PC-3 (cell line): Measurements from ENCODE around the gene ZNF624. TPM values are rescaled to one million over a fixed set of nuclear protein-coding genes. Genes with fewer than 3 reads are reported as not detected.
"Not testable (repeated sequence)": the region's sequence is repeated elsewhere in the genome, so short reads cannot be mapped to it uniquely, and the experiment has no call there.

Experiments used
- ATAC-seq: fragments of 200-7000 bp; cut with Tn5 transposase; 2 replicates; pipeline ENCODE4 v1.9.1; 2020; ENCODE audit warnings: mild to moderate bottlenecking, moderate library complexity
- BruUV-seq: library from RNA; stranded (reverse); fragments of 400-500 nt; replicated peaks from 2 replicates; lab custom pipeline; 2021; lab: Mats Ljungman, UMichigan
- CTCF ChIA-PET: fragments of 300-600 bp; sonication (Branson Sonifier 250); formaldehyde crosslinking; loops from one replicate; lab custom pipeline; 2022; ENCODE audit warnings: antibody characterized with exemption; lab: Charles Lee
- POLR2A ChIA-PET: fragments of 300-600 bp; sonication (Branson Sonifier 250); formaldehyde crosslinking; loops from one replicate; lab custom pipeline; 2022; ENCODE audit warnings: antibody characterized with exemption; ENCODE audit not compliant: unreplicated experiment; lab: Charles Lee
- DNase-seq: peaks from one replicate; pipeline ENCODE4 v3.0.0-alpha.2; 2015
- H2AFZ ChIP-seq: fragments of 300-600 bp; sonication (generic); 2 replicates; pipeline ENCODE4 v1.6.0; 2016; ENCODE audit warnings: antibody characterized with exemption, low read length
- H3F3A ChIP-seq: fragments of 300-600 bp; sonication (generic); one replicate; pipeline ENCODE4 v1.6.0; 2017; ENCODE audit warnings: antibody characterized with exemption, low read length, control low read depth, mild to moderate bottlenecking; ENCODE audit not compliant: unreplicated experiment
- H3K27ac ChIP-seq: fragments of 300-600 bp; sonication (generic); 2 replicates; pipeline ENCODE4 v1.5.1; 2016; ENCODE audit warnings: mild to moderate bottlenecking, low read length
- H3K27me3 ChIP-seq: fragments of 300-600 bp; sonication (generic); 2 replicates; pipeline ENCODE4 v1.6.1; 2016; ENCODE audit warnings: low read length, mixed read lengths
- H3K36me3 ChIP-seq: fragments of 300-600 bp; sonication (generic); 2 replicates; pipeline ENCODE4 v1.6.1; 2016; ENCODE audit warnings: low read depth, mixed run types, low read length, mixed read lengths
- H3K4me1 ChIP-seq: fragments of 300-600 bp; sonication (generic); 2 replicates; pipeline ENCODE4 v1.5.1; 2016; ENCODE audit warnings: low read length; ENCODE audit not compliant: insufficient read depth
- H3K4me2 ChIP-seq: fragments of 300-600 bp; sonication (generic); 2 replicates; pipeline ENCODE4 v1.6.0; 2016; ENCODE audit warnings: low read length
- H3K4me3 ChIP-seq: fragments of 300-600 bp; sonication (generic); 2 replicates; pipeline ENCODE4 v1.5.1; 2016; ENCODE audit warnings: mild to moderate bottlenecking, low read length, mixed read lengths
- H3K79me2 ChIP-seq: fragments of 300-600 bp; sonication (generic); 2 replicates; pipeline ENCODE4 v1.6.1; 2017; ENCODE audit warnings: low read length, mixed read lengths
- H3K9ac ChIP-seq: fragments of 300-600 bp; sonication (generic); 2 replicates; pipeline ENCODE4 v1.6.0; 2016; ENCODE audit warnings: mild to moderate bottlenecking, low read length
- H3K9me2 ChIP-seq: fragments of 300-600 bp; sonication (generic); replicated peaks from 2 replicates; pipeline ENCODE4 v1.6.1; 2016; ENCODE audit warnings: mixed run types, low read length, mixed read lengths
- H3K9me3 ChIP-seq: fragments of 300-600 bp; sonication (generic); 2 replicates; pipeline ENCODE4 v1.6.1; 2016; ENCODE audit warnings: low read length, mixed read lengths
- H4K20me1 ChIP-seq: fragments of 300-600 bp; sonication (generic); 2 replicates; pipeline ENCODE4 v1.6.1; 2016; ENCODE audit warnings: low read length, mixed read lengths
- intact Hi-C: fragments of 100-400 bp; cut with micrococcal nuclease; formaldehyde crosslinking; loops from 2 replicates; pipeline ENCODE4 v1.9.0; 2023
- total RNA-seq: library from RNA; depleted of rRNA; stranded (reverse); fragments of >200 nt; gene quantifications from 2 replicates; pipeline ENCODE4 v1.2.3, GENCODE V29; 2014
- TF ChIP-seq, protein P1 (sequence below): fragments of 300-600 bp; sonication (generic); conservative IDR thresholded peaks from 2 replicates; pipeline ENCODE4 v1.5.1; 2017; ENCODE audit warnings: antibody characterized with exemption, low read depth, mild to moderate bottlenecking, low read length

ZNF624 gene
- total RNA-seq, 1 experiment from 2014 or later = 3.5 TPM

DNA sequence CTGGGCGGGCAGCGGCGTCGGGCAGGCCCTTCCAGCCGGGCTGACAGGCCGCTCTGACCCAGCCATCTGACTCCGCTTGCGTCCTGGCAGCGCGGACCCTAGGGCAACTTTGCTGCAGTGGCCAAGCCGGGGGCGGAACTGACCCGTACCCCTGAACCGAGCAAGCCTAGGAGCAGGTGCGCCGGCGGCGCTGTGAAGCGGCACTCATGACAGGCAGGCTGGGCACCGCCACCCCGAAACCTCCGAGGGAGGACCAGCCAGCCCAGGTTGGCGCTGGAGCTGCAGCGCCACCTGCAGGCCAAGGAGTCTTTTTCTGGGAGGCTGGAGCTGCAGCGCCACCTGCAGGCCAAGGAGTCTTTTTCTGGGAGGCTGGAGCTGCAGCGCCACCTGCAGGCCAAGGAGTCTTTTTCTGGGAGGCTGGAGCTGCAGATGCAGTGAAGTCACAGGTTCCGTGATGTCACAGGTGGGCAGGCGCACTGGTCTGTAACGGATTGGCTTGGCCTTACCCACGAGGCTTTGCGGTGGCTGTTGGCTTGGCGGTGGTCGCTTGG, 36.2 kb upstream of the ZNF624 start, which contains the start of gene CCDC144A:
Gene CCDC144A (plus strand): TSS at position 511 of the 551 bp plus-strand sequence. CDS start 160 bp downstream, outside the sequence.
- intact Hi-C loops, H3K36me3 ChIP-seq, H3K27me3 ChIP-seq, H3K9me3 ChIP-seq, H3K79me2 ChIP-seq, CTCF ChIA-PET, ATAC-seq, H3K27ac ChIP-seq, H3K4me1 ChIP-seq, DNase-seq, H3F3A ChIP-seq, H3K9ac ChIP-seq, BruUV-seq, POLR2A ChIA-PET, H3K4me2 ChIP-seq, H4K20me1 ChIP-seq, H3K4me3 ChIP-seq, H2AFZ ChIP-seq, H3K9me2 ChIP-seq: not testable (repeated sequence)
- TF ChIP-seq, protein P1, sequence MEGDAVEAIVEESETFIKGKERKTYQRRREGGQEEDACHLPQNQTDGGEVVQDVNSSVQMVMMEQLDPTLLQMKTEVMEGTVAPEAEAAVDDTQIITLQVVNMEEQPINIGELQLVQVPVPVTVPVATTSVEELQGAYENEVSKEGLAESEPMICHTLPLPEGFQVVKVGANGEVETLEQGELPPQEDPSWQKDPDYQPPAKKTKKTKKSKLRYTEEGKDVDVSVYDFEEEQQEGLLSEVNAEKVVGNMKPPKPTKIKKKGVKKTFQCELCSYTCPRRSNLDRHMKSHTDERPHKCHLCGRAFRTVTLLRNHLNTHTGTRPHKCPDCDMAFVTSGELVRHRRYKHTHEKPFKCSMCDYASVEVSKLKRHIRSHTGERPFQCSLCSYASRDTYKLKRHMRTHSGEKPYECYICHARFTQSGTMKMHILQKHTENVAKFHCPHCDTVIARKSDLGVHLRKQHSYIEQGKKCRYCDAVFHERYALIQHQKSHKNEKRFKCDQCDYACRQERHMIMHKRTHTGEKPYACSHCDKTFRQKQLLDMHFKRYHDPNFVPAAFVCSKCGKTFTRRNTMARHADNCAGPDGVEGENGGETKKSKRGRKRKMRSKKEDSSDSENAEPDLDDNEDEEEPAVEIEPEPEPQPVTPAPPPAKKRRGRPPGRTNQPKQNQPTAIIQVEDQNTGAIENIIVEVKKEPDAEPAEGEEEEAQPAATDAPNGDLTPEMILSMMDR = peak; percentile 69

GRCh38 chr17:16687151-16687550, 33.5 kb upstream of the ZNF624 start:
- H3K4me3 ChIP-seq, POLR2A ChIA-PET, intact Hi-C loops, ATAC-seq, H4K20me1 ChIP-seq, H2AFZ ChIP-seq, H3K4me1 ChIP-seq, H3K9me3 ChIP-seq, H3F3A ChIP-seq, H3K9me2 ChIP-seq, CTCF ChIA-PET, H3K79me2 ChIP-seq, H3K4me2 ChIP-seq, H3K27me3 ChIP-seq, H3K9ac ChIP-seq, H3K36me3 ChIP-seq, H3K27ac ChIP-seq, DNase-seq, BruUV-seq: not testable (repeated sequence)

DNA sequence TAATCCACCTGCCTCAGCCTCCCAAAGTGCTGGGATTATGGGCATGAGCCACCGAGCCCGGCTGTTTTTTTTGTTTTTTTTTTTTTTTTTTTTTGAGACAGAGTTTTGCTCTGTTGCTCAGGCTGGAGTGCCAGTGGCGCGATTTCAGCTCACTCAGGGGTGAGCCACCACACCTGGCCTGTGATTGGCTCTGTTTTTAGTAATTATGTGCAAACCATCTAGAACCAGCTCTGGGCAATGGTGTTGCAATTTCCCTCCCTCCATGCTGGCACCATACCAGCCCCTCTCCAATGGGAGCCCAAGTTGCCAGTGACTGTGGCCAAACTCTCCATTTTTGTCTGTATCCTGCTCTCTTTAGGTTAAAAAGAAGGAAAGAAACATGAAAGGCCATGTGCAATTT, 32.4 kb upstream of the ZNF624 start:
- H3K36me3 ChIP-seq, H3F3A ChIP-seq, H3K79me2 ChIP-seq, CTCF ChIA-PET, H3K4me3 ChIP-seq, intact Hi-C loops, H3K27me3 ChIP-seq, POLR2A ChIA-PET, H4K20me1 ChIP-seq, BruUV-seq, H3K9ac ChIP-seq, H2AFZ ChIP-seq, H3K4me2 ChIP-seq, DNase-seq, H3K9me2 ChIP-seq, H3K9me3 ChIP-seq, H3K27ac ChIP-seq, ATAC-seq, H3K4me1 ChIP-seq: not testable (repeated sequence)

DNA sequence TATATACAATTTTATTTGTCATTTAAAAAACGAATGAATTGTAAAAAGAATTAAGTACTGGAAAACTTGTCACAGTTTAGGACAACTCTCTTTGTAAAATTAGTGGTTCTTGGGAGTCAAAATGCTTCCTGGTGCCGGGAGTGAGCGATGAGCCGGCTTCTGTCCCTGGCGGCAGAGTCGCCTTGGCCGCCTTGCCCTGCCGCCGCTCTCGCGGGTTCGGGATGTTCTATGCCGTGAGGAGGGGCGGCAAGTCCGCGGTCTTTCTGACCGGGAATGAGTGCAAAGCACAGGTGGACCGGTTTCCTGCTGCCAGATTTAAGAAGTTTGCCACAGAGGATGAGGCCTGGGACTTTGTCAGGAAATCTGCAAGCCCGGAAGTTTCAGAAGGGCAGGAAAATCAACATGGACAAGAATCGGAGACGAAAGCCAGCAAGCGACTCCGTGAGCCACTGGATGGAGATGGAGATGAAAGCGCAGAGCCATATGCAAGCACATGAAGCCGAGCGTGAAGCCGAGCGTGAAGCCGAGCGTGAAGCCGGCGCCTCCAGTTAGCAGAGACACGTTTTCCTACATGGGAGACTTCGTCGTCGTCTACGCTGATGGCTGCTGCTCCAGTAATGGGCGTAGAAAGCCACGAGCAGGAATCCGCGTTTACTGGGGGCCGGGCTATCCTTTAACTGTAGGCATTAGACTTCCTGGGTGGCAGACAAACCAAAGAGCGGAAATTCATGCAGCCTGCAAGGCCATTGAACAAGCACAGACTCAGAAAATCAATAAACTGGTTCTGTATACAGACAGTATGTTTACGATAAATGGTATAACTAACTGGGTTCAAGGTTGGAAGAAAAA, 29.9 kb upstream of the ZNF624 start:
- H3K4me1 ChIP-seq, H3K9ac ChIP-seq, H3K79me2 ChIP-seq, DNase-seq, CTCF ChIA-PET, H3K36me3 ChIP-seq, H3F3A ChIP-seq, POLR2A ChIA-PET, ATAC-seq, intact Hi-C loops, H2AFZ ChIP-seq, H3K9me3 ChIP-seq, H3K9me2 ChIP-seq, BruUV-seq, H3K4me2 ChIP-seq, H3K4me3 ChIP-seq, H3K27me3 ChIP-seq, H3K27ac ChIP-seq, H4K20me1 ChIP-seq: not testable (repeated sequence)
